Measurements from ENCODE around the gene TTC33.
A peak's percentile ranks its signal among the peaks of the same experiment; 100 is the strongest.
"Not testable (repeated sequence)": the region's sequence is repeated elsewhere in the genome, so short reads cannot be mapped to it uniquely, and the experiment has no call there.

TTC33 gene

GRCh38 chr5:40680741-40681362 lies 74.9 kb downstream of the TTC33 start:
- peak in 1 of 3 donors; percentile 38 for DNase-seq (ENCODE audit: low read depth in 3 of 3, low spot score in 1 of 3)

- DNase-seq (ENCODE audit: low read depth in 3 of 3, low spot score in 1 of 3), result no peak
Measured at GRCh38 chr5:40679913-40680681, 75.7 kb downstream of the TTC33 start, which contains the start of gene PTGER4. Gene PTGER4 (plus strand): TSS chr5:40679915. CDS start chr5:40680994, 1,079 bp downstream.

- DNase-seq (ENCODE audit: low read depth in 3 of 3, low spot score in 1 of 3), result peak; percentile 76 to 88 (median 87)
Measured at GRCh38 chr5:40679148-40679912, 76.4 kb downstream of the TTC33 start.

- no peak for DNase-seq (ENCODE audit: low read depth in 3 of 3, low spot score in 1 of 3)
Measured at GRCh38 chr5:40678460-40679147, 77.2 kb downstream of the TTC33 start.

- DNase-seq (ENCODE audit: low read depth in 3 of 3, low spot score in 1 of 3), result no peak
Measured at GRCh38 chr5:40678026-40678425, 77.7 kb downstream of the TTC33 start.

GRCh38 chr5:40677456-40677855 lies 78.3 kb downstream of the TTC33 start:
- DNase-seq (ENCODE audit: low read depth in 3 of 3, low spot score in 1 of 3), result no peak

- DNase-seq (ENCODE audit: low read depth in 3 of 3, low spot score in 1 of 3), result no peak
Measured at GRCh38 chr5:40676613-40677343, 79.0 kb downstream of the TTC33 start.

- DNase-seq (ENCODE audit: low read depth in 3 of 3, low spot score in 1 of 3), result no peak
Measured at GRCh38 chr5:40675396-40676133, 80.2 kb downstream of the TTC33 start.

GRCh38 chr5:40674661-40675235 lies 81.0 kb downstream of the TTC33 start:
- no peak for DNase-seq (ENCODE audit: low read depth in 3 of 3, low spot score in 1 of 3)

GRCh38 chr5:40672425-40672824 lies 83.3 kb downstream of the TTC33 start:
- no peak for DNase-seq (ENCODE audit: low read depth in 3 of 3, low spot score in 1 of 3)

- DNase-seq (ENCODE audit: low read depth in 3 of 3, low spot score in 1 of 3), result no peak
Measured at GRCh38 chr5:40669606-40670390, 86.0 kb downstream of the TTC33 start.

GRCh38 chr5:40667161-40667663 lies 88.5 kb downstream of the TTC33 start:
- DNase-seq (ENCODE audit: low read depth in 3 of 3, low spot score in 1 of 3), result no peak

- DNase-seq (ENCODE audit: low read depth in 3 of 3, low spot score in 1 of 3), result no peak
Measured at GRCh38 chr5:40666657-40667056, 89.1 kb downstream of the TTC33 start.

GRCh38 chr5:40665635-40666298 lies 90.0 kb downstream of the TTC33 start:
- DNase-seq (ENCODE audit: low read depth in 3 of 3, low spot score in 1 of 3), result no peak

GRCh38 chr5:40660751-40661150 lies 95.0 kb downstream of the TTC33 start:
- DNase-seq (ENCODE audit: low read depth in 3 of 3, low spot score in 1 of 3), result no peak

- DNase-seq (ENCODE audit: low read depth in 3 of 3, low spot score in 1 of 3), result no peak
Measured at GRCh38 chr5:40656766-40657165, 99.0 kb downstream of the TTC33 start.

- not testable (repeated sequence) for DNase-seq (ENCODE audit: low read depth in 3 of 3, low spot score in 1 of 3)
Measured at GRCh38 chr5:40656091-40656490, 99.7 kb downstream of the TTC33 start.

GRCh38 chr5:40655138-40655537 lies 100.6 kb downstream of the TTC33 start:
- no peak for DNase-seq (ENCODE audit: low read depth in 3 of 3, low spot score in 1 of 3)

Measured in stimulated activated CD4-positive, alpha-beta T cell treated with anti-CD3 and anti-CD28 coated beads, TNF-alpha, amount 100 ng/mL, for 1 hour (primary cell).